ENCODE data around the gene G6PD. TPM values are rescaled to one million over a fixed set of nuclear protein-coding genes. Genes with fewer than 3 reads are reported as not detected.

G6PD gene
- polyA plus RNA-seq, 2 of the 4 experiments (the other 2 are of a cell fraction), result 692 to 1,409 TPM

GRCh38 chrX:154482786-154483185, 63.9 kb downstream of the G6PD start:
- H3K4me3 ChIP-seq, result no peak overlapping the region
- ATAC-seq, result no peak
- POLR2A ChIA-PET, result interaction anchor here (1.0 kb wide), 1 partner anchor 112 kb away, joined by 3 read pairs; no protein-coding TSS in a partner anchor
- CTCF ChIA-PET, result interaction anchor here (1.7 kb wide), 1 partner anchor 36 kb away, joined by 4 read pairs; no protein-coding TSS in a partner anchor
- peaks cover 24% of the 10 kb centered on the region for H3K4me1 ChIP-seq
- H3K9me3 ChIP-seq, result no peaks in the 10 kb centered on the region
- FAIRE-seq, result no peak
- DNase-seq (ENCODE audit: low read depth in 1 of 2, low spot score in 1 of 2), result no peak
- no peak overlapping the region for H3K4me2 ChIP-seq
- TF ChIP-seq JUNB (IDR thresholded peaks at IDR 0.05), result no peak
- TF ChIP-seq BHLHE40 (IDR thresholded peaks at IDR 0.05; ENCODE audit: low read depth, low read length), result no peak
- no peak for TF ChIP-seq MAX (IDR thresholded peaks at IDR 0.05)
- TF ChIP-seq, protein P1, sequence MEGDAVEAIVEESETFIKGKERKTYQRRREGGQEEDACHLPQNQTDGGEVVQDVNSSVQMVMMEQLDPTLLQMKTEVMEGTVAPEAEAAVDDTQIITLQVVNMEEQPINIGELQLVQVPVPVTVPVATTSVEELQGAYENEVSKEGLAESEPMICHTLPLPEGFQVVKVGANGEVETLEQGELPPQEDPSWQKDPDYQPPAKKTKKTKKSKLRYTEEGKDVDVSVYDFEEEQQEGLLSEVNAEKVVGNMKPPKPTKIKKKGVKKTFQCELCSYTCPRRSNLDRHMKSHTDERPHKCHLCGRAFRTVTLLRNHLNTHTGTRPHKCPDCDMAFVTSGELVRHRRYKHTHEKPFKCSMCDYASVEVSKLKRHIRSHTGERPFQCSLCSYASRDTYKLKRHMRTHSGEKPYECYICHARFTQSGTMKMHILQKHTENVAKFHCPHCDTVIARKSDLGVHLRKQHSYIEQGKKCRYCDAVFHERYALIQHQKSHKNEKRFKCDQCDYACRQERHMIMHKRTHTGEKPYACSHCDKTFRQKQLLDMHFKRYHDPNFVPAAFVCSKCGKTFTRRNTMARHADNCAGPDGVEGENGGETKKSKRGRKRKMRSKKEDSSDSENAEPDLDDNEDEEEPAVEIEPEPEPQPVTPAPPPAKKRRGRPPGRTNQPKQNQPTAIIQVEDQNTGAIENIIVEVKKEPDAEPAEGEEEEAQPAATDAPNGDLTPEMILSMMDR (IDR thresholded peaks at IDR 0.05), result no peak
- TF ChIP-seq RNF2 (IDR thresholded peaks at IDR 0.05; ENCODE audit: borderline replicate concordance, low read depth), result no peak
- TF ChIP-seq SMC3 (IDR thresholded peaks at IDR 0.05), result no peak
- TF ChIP-seq, protein P2, sequence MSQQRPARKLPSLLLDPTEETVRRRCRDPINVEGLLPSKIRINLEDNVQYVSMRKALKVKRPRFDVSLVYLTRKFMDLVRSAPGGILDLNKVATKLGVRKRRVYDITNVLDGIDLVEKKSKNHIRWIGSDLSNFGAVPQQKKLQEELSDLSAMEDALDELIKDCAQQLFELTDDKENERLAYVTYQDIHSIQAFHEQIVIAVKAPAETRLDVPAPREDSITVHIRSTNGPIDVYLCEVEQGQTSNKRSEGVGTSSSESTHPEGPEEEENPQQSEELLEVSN (IDR thresholded peaks at IDR 0.05; ENCODE audit: borderline replicate concordance, low read depth), result no peak
- no peak for TF ChIP-seq CEBPB (IDR thresholded peaks at IDR 0.05)
- TF ChIP-seq NR3C1 (IDR thresholded peaks at IDR 0.05), result no peak
- no peak for TF ChIP-seq EHMT2 (IDR thresholded peaks at IDR 0.05; ENCODE audit: low read depth)
- TF ChIP-seq MAFK (IDR thresholded peaks at IDR 0.05; ENCODE audit: partially characterized antibody), result no peak
- no peak for TF ChIP-seq ZFP36 (IDR thresholded peaks at IDR 0.05; ENCODE audit: borderline replicate concordance, partially characterized antibody)
- no peak for TF ChIP-seq ZNF302 (CRISPR knock-in tag; IDR thresholded peaks at IDR 0.05)
- no peak for TF ChIP-seq ESRRA (IDR thresholded peaks at IDR 0.05; ENCODE audit: borderline replicate concordance, low read length)
- TF ChIP-seq USF2 (IDR thresholded peaks at IDR 0.05), result no peak
- TF ChIP-seq PHF8 (IDR thresholded peaks at IDR 0.05; ENCODE audit: borderline replicate concordance, low read depth), result no peak
- TF ChIP-seq HEYL (CRISPR knock-in tag; IDR thresholded peaks at IDR 0.05), result no peak
- TF ChIP-seq SREBF2 (IDR thresholded peaks at IDR 0.05), result no peak
- no peak for TF ChIP-seq RFX5 (IDR thresholded peaks at IDR 0.05)
- TF ChIP-seq RCOR1 (IDR thresholded peaks at IDR 0.05; ENCODE audit: low read depth, low read length), result no peak
- WGBS (ENCODE audit: missing lambda C conversion rate), result 83% methylated on average over 7 of the region's 7 CpGs
- H3K27ac ChIP-seq, result no peak overlapping the region

DNA sequence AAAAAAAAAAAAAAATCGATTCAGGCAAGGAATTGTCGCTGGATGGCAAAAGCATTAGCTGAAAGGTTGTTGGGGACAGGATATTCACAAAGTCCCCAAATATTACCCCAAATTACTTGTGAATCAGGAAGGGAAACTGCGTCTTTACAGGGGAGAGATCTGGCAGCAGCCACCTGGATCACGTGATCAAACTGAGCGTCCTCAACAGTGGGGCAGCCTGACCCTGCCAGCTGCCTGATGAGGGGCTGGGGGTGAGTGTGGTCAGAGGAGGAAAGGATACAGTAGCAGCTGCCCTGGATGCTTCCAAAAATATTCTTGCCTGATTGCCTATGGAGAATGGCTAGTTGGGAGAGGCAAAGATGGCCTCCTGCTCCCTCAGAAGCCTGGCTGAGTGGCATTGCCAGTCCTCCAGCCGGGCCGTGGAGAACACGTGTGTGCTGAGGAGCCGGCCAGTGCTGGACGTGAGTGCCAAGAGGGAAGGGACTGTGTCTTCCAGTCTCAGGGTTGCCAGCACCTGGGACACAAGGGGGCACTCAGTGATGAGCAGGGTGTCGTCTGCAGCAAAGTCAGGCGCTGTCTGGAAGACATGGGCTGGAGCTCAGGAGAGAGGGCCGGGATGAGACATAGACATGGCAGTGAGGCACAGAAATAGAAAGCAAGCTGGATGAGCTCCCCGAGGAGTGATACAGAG, 64.6 kb downstream of the G6PD start:
- 80% methylated on average over 10 of the region's 14 CpGs for WGBS (ENCODE audit: missing lambda C conversion rate)
- TF ChIP-seq POLR2AphosphoS2 (conservative IDR thresholded peaks at IDR 0.05; ENCODE audit: low read length) (no peak), FOSL2 (IDR thresholded peaks at IDR 0.05) (no peak), FOSL2 (CRISPR knock-in tag; IDR thresholded peaks at IDR 0.05) (no peak), GATA3 (IDR thresholded peaks at IDR 0.05; ENCODE audit: borderline replicate concordance) (no peak), HES2 (IDR thresholded peaks at IDR 0.05) (no peak), NPAS2 (CRISPR knock-in tag; IDR thresholded peaks at IDR 0.05; ENCODE audit: borderline replicate concordance) (no peak), NFE2L2 (conservative IDR thresholded peaks at IDR 0.05; ENCODE audit: low read length) (no peak), MYC (IDR thresholded peaks at IDR 0.05; ENCODE audit: borderline replicate concordance, low read length) (no peak), ESRRA (IDR thresholded peaks at IDR 0.05; ENCODE audit: borderline replicate concordance, low read length) (no peak), PHF8 (IDR thresholded peaks at IDR 0.05; ENCODE audit: borderline replicate concordance, low read depth) (no peak), CBX8 (IDR thresholded peaks at IDR 0.05) (no peak), RARB (CRISPR knock-in tag; IDR thresholded peaks at IDR 0.05) (no peak), MAZ (IDR thresholded peaks at IDR 0.05; ENCODE audit: borderline replicate concordance, low read depth, low read length) (no peak), EP300 (IDR thresholded peaks at IDR 0.05) (no peak), CBX2 (IDR thresholded peaks at IDR 0.05; ENCODE audit: borderline replicate concordance, low read depth) (no peak), FOSB (CRISPR knock-in tag; IDR thresholded peaks at IDR 0.05) (no peak), EHF (CRISPR knock-in tag; IDR thresholded peaks at IDR 0.05) (no peak)
- TF ChIP-seq, protein P2 (IDR thresholded peaks at IDR 0.05; ENCODE audit: borderline replicate concordance, low read depth), result no peak
- no peak overlapping the region for H3K4me2 ChIP-seq
- POLR2A ChIA-PET, result interaction anchor here (1.0 to 1.1 kb wide), 2 partner anchors 9 to 111 kb away, joined by 3 to 4 read pairs; partner anchors contain the start of gene SLC10A3
- H3K9me3 ChIP-seq, result no peaks in the 10 kb centered on the region
- H3K4me1 ChIP-seq, result peaks cover 23% of the 10 kb centered on the region
- no peak overlapping the region for H3K4me3 ChIP-seq
- DNase-seq (ENCODE audit: low read depth in 1 of 2, low spot score in 1 of 2) (no peak), FAIRE-seq (no peak), ATAC-seq (no peak)
- CTCF ChIA-PET, result no interaction called here
- no peak overlapping the region for H3K27ac ChIP-seq

All from A549 (cell line).